Activated CD4-positive, alpha-beta T cell treated with anti-CD3 and anti-CD28 coated beads, Interleukin-10, Interleukin-2, amounts not matched to agents 100 ng/mL and 50 ng/mL, durations not matched to agents 16 hours and 8 hours (primary cell): Measurements from ENCODE around the gene INSIG1.

Source experiments
- DNase-seq: peaks from one replicate; pipeline ENCODE4 v3.0.0-alpha.2; 2020

INSIG1 gene

GRCh38 chr7:155353256-155353897 is 55.7 kb downstream of the INSIG1 start:
- no peak for DNase-seq

GRCh38 chr7:155354371-155355048 is 56.8 kb downstream of the INSIG1 start:
- DNase-seq, result no peak

- DNase-seq, result no peak
Measured at GRCh38 chr7:155355176-155355575, 57.5 kb downstream of the INSIG1 start.

- no peak for DNase-seq
Measured at GRCh38 chr7:155355745-155356144, 58.1 kb downstream of the INSIG1 start.

GRCh38 chr7:155356323-155357105 is 58.8 kb downstream of the INSIG1 start:
- no peak for DNase-seq

- DNase-seq, result peak; percentile 68
Measured at GRCh38 chr7:155357573-155358041, 59.9 kb downstream of the INSIG1 start.

- no peak for DNase-seq
Measured at GRCh38 chr7:155358066-155358947, 60.6 kb downstream of the INSIG1 start.

GRCh38 chr7:155358948-155359712 is 61.5 kb downstream of the INSIG1 start:
- no peak for DNase-seq
